PFSK-1 (cell line): ENCODE results near the gene SURF1.

Experiments
- POLR2AphosphoS5 ChIP-seq: IDR thresholded peaks from 2 replicates; pipeline ENCODE4 v1.6.1; 2012; ENCODE audit warnings: low read depth, mild to moderate bottlenecking, control low read depth, low read length, moderate library complexity
- TAF1 ChIP-seq: IDR thresholded peaks from 2 replicates; pipeline ENCODE4 v1.6.1; 2012; ENCODE audit warnings: low read length, control low read depth, borderline replicate concordance; ENCODE audit not compliant: insufficient read depth
- TF ChIP-seq, protein P1 (sequence below), 2 experiments: IDR thresholded peaks; 2 replicates each; pipeline versions ENCODE4 v1.6.1 to v1.8.0; 2011 to 2012; ENCODE audit warnings: low read depth in 2 of 2, low read length in 2 of 2, control low read depth in 1 of 2, inconsistent platforms in 1 of 2, mild to moderate bottlenecking in 1 of 2, moderate library complexity in 1 of 2; ENCODE audit not compliant: insufficient read depth in 1 of 2

DNA sequence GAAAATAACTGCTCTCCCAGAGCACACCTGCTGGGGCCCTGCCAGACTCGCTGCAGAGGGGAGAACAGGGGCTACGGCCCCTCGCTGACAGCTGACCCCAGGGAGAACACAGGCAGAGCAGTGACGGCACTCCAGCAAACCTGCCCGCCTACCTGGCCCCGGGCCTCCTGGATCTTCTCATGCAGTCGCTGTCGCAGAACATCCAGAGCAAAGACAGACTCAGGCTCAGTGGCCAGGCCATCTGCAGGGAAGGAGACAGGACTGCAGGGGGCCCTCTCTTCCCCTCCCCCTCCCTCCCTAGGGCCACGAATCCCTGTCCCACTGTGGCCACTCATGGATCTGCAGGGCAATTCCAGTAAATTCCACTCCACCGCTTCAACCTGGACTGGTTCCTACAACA lies 22.7 kb downstream of the SURF1 start:
- TF ChIP-seq POLR2AphosphoS5 = no peak
- TF ChIP-seq, protein P1, sequence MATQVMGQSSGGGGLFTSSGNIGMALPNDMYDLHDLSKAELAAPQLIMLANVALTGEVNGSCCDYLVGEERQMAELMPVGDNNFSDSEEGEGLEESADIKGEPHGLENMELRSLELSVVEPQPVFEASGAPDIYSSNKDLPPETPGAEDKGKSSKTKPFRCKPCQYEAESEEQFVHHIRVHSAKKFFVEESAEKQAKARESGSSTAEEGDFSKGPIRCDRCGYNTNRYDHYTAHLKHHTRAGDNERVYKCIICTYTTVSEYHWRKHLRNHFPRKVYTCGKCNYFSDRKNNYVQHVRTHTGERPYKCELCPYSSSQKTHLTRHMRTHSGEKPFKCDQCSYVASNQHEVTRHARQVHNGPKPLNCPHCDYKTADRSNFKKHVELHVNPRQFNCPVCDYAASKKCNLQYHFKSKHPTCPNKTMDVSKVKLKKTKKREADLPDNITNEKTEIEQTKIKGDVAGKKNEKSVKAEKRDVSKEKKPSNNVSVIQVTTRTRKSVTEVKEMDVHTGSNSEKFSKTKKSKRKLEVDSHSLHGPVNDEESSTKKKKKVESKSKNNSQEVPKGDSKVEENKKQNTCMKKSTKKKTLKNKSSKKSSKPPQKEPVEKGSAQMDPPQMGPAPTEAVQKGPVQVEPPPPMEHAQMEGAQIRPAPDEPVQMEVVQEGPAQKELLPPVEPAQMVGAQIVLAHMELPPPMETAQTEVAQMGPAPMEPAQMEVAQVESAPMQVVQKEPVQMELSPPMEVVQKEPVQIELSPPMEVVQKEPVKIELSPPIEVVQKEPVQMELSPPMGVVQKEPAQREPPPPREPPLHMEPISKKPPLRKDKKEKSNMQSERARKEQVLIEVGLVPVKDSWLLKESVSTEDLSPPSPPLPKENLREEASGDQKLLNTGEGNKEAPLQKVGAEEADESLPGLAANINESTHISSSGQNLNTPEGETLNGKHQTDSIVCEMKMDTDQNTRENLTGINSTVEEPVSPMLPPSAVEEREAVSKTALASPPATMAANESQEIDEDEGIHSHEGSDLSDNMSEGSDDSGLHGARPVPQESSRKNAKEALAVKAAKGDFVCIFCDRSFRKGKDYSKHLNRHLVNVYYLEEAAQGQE (IDR thresholded peaks at IDR 0.05; ENCODE audit: insufficient read depth in 1 of 2, low read depth in 2 of 2, low read length in 2 of 2) = no peak
- TF ChIP-seq TAF1 = no peak
